ENCODE results near the gene SIGLEC9.

- TF ChIP-seq CTCF (IDR thresholded peaks at IDR 0.05) (no peak), JUN (CRISPR knock-in tag; IDR thresholded peaks at IDR 0.05) (no peak), MAX (CRISPR knock-in tag; IDR thresholded peaks at IDR 0.05) (no peak), FOXJ3 (CRISPR knock-in tag; IDR thresholded peaks at IDR 0.05; ENCODE audit: borderline replicate concordance) (no peak), ZNF219 (CRISPR knock-in tag; IDR thresholded peaks at IDR 0.05; ENCODE audit: borderline replicate concordance) (no peak), ZNF232 (CRISPR knock-in tag; IDR thresholded peaks at IDR 0.05) (no peak), TP53 (CRISPR knock-in tag; IDR thresholded peaks at IDR 0.05) (no peak), FOXP4 (CRISPR knock-in tag; IDR thresholded peaks at IDR 0.05) (no peak), ELF4 (CRISPR knock-in tag; IDR thresholded peaks at IDR 0.05; ENCODE audit: low read depth) (no peak), ZNF317 (CRISPR knock-in tag; IDR thresholded peaks at IDR 0.05; ENCODE audit: borderline replicate concordance, low read depth) (no peak)
Observed at GRCh38 chr19:51125421-51126075, 842 bp downstream of the SIGLEC9 start.
